Natural killer cell (primary cell): Measurements from ENCODE around the gene ZNF835. TPM values are rescaled to one million over a fixed set of nuclear protein-coding genes. Genes with fewer than 3 reads are reported as not detected.

Experiments
- ATAC-seq, 3 donors: fragments of 150-1000 bp in 2 of 3; fragments of 200-7000 bp in 1 of 3; cut with Tn5 transposase; 1 replicate in 1 of 3; 2 replicates in 2 of 3; pipeline ENCODE4 v1.10.0; 2021; ENCODE audit warnings: mild to moderate bottlenecking in 2 of 3, moderate library complexity in 2 of 3
- DNase-seq, 2 donors: peaks; one replicate each; pipeline versions ENCODE4 v3.0.0 to v3.0.0-alpha.2; 2013 to 2021; ENCODE audit warnings: mixed read lengths in 1 of 2
- H3K27ac ChIP-seq: one replicate; pipeline ENCODE4 v1.5.1; 2013; ENCODE audit warnings: mild to moderate bottlenecking, low read length
- H3K27me3 ChIP-seq: one replicate; pipeline ENCODE4 v1.6.1; 2013; ENCODE audit warnings: low read length; ENCODE audit not compliant: control insufficient read depth, insufficient read depth
- H3K36me3 ChIP-seq: one replicate; pipeline ENCODE4 v1.6.1; 2013; ENCODE audit warnings: low read length; ENCODE audit not compliant: control insufficient read depth, insufficient read depth
- H3K4me1 ChIP-seq: one replicate; pipeline ENCODE4 v1.6.1; 2013; ENCODE audit warnings: low read length; ENCODE audit not compliant: control insufficient read depth, insufficient read depth
- H3K4me3 ChIP-seq: one replicate; pipeline ENCODE4 v1.5.1; 2013; ENCODE audit warnings: low read length
- H3K9me3 ChIP-seq: one replicate; pipeline ENCODE4 v1.6.1; 2013; ENCODE audit warnings: low read length; ENCODE audit not compliant: control insufficient read depth, insufficient read depth
- H3K27ac Mint-ChIP-seq, 2 donors: one replicate each; pipeline ENCODE4 v1.8.0; 2022; ENCODE audit warnings: mild to moderate bottlenecking in 2 of 2, mixed read lengths in 2 of 2, moderate library complexity in 1 of 2
- H3K27me3 Mint-ChIP-seq, 2 donors: one replicate each; pipeline ENCODE4 v1.8.0; 2022; ENCODE audit warnings: low read depth in 2 of 2, mixed read lengths in 2 of 2
- H3K36me3 Mint-ChIP-seq: one replicate; pipeline ENCODE4 v1.8.0; 2022; ENCODE audit warnings: mixed read lengths
- H3K4me1 Mint-ChIP-seq, 2 donors: one replicate each; pipeline ENCODE4 v1.8.0; 2022; ENCODE audit warnings: mixed read lengths in 2 of 2
- H3K4me3 Mint-ChIP-seq: one replicate; pipeline ENCODE4 v1.8.0; 2022; ENCODE audit warnings: mild to moderate bottlenecking, moderate library complexity, mixed read lengths
- H3K9me3 Mint-ChIP-seq, 2 donors: one replicate each; pipeline ENCODE4 v1.8.0; 2022; ENCODE audit warnings: mixed read lengths in 2 of 2
- CTCF ChIP-seq: fragments of 200-600 bp; IDR thresholded peaks from one replicate; pipeline ENCODE4 v1.8.0; 2022; ENCODE audit warnings: antibody characterized with exemption
- WGBS: methylation state at CpG from one replicate; pipeline ENCODE4 v1.1.7; 2013; ENCODE audit warnings: missing lambda C conversion rate; ENCODE audit not compliant: insufficient coverage; 5-methylcytosine and 5-hydroxymethylcytosine counted together
- intact Hi-C: fragments of 100-400 bp; cut with micrococcal nuclease; formaldehyde crosslinking; loops from one replicate; pipeline ENCODE4 v1.14.2; 2022
- total RNA-seq, 4 donors: library from RNA; stranded (reverse); fragments of 120-200 nt in 1 of 4; gene quantifications; one replicate each; pipeline versions ENCODE4 v1.2.3 to v1.2.4, GENCODE V29; 2013 to 2022

Gene ZNF835
- total RNA-seq = 1 to 10 TPM in 1 of 3 donors, under 1 TPM in 2; 0.18 to 2.1 (median 0.92) TPM
- 3.0 TPM for total RNA-seq (2013)

GRCh38 chr19:56671613-56671994 lies at the start of gene ZNF835:
Gene ZNF835, minus strand, starts transcription at chr19:56671757. Its CDS starts 6,559 bp downstream, at chr19:56665198.
- H3K36me3 ChIP-seq = no peaks in the 10 kb centered on the region
- peaks cover 27% of the 10 kb centered on the region for H3K4me1 ChIP-seq
- peak within 1 kb of the TSS; percentile 44 for H3K4me3 ChIP-seq
- peak; percentile 76 to 98 (median 97) for ATAC-seq
- Mint-ChIP-seq H3K27ac (peak within 1 kb of the TSS; percentile 60 to 82), H3K27me3 (no peaks in the 10 kb centered on the region), H3K9me3 (no peaks in the 10 kb centered on the region), H3K4me3 (peak within 1 kb of the TSS; percentile 96), H3K36me3 (no peaks in the 10 kb centered on the region), H3K4me1 (peaks cover 5 to 35% of the 10 kb centered on the region in 2 donors)
- DNase-seq = peak; percentile 74 to 84
- H3K27ac ChIP-seq = no peak within 1 kb of the TSS
- intact Hi-C loops = no loop called here
- H3K9me3 ChIP-seq = peaks cover 23% of the 10 kb centered on the region
- no peaks in the 10 kb centered on the region for H3K27me3 ChIP-seq
- 6% methylated on average over 32 of the region's 32 CpGs for WGBS
- no peak for TF ChIP-seq CTCF

- TF ChIP-seq CTCF = no peak
- Histone ChIP-seq H3K4me3 (no peak overlapping the region), H3K27me3 (no peaks in the 10 kb centered on the region), H3K27ac (no peak overlapping the region), H3K36me3 (no peaks in the 10 kb centered on the region), H3K9me3 (peaks cover 16% of the 10 kb centered on the region), H3K4me1 (no peaks in the 10 kb centered on the region)
- peaks cover 0 to 3% of the 10 kb centered on the region in 2 donors for H3K27me3 Mint-ChIP-seq
- no peak overlapping the region for H3K27ac Mint-ChIP-seq
- H3K36me3 Mint-ChIP-seq = peaks cover 19% of the 10 kb centered on the region
- ATAC-seq (no peak), DNase-seq (no peak)
- H3K4me1 Mint-ChIP-seq = no peaks in the 10 kb centered on the region
- peaks cover 12 to 27% of the 10 kb centered on the region in 2 donors for H3K9me3 Mint-ChIP-seq
- no peak overlapping the region for H3K4me3 Mint-ChIP-seq
- WGBS = 38% methylated on average over 3 of the region's 3 CpGs
- intact Hi-C loops = no loop called here
These were observed 48.7 kb upstream of the ZNF835 start for GRCh38 chr19:56720281-56720680.

GRCh38 chr19:56718231-56718630 lies 46.7 kb upstream of the ZNF835 start:
- Histone ChIP-seq H3K36me3 (no peaks in the 10 kb centered on the region), H3K9me3 (peaks cover 16% of the 10 kb centered on the region), H3K27me3 (no peaks in the 10 kb centered on the region), H3K4me1 (no peaks in the 10 kb centered on the region), H3K4me3 (no peak overlapping the region), H3K27ac (no peak overlapping the region)
- no peak for TF ChIP-seq CTCF
- ATAC-seq (no peak), DNase-seq (no peak)
- H3K4me3 Mint-ChIP-seq = no peak overlapping the region
- 64% methylated on average over 6 of the region's 6 CpGs for WGBS
- H3K36me3 Mint-ChIP-seq = peaks cover 19% of the 10 kb centered on the region
- H3K27ac Mint-ChIP-seq = no peak overlapping the region
- H3K9me3 Mint-ChIP-seq = peaks cover 7 to 20% of the 10 kb centered on the region in 2 donors
- no peaks in the 10 kb centered on the region for H3K4me1 Mint-ChIP-seq
- intact Hi-C loops = no loop called here
- H3K27me3 Mint-ChIP-seq = no peaks in the 10 kb centered on the region

- H3K4me1 ChIP-seq = no peaks in the 10 kb centered on the region
- no peak for TF ChIP-seq CTCF
- Mint-ChIP-seq H3K4me1 (no peaks in the 10 kb centered on the region), H3K9me3 (peaks cover 5 to 6% of the 10 kb centered on the region in 2 donors), H3K36me3 (no peaks in the 10 kb centered on the region), H3K4me3 (no peak overlapping the region), H3K27me3 (no peaks in the 10 kb centered on the region), H3K27ac (no peak overlapping the region)
- H3K27me3 ChIP-seq = no peaks in the 10 kb centered on the region
- intact Hi-C loops = no loop called here
- WGBS = 61% methylated on average over 8 of the region's 9 CpGs
- no peak overlapping the region for H3K27ac ChIP-seq
- H3K9me3 ChIP-seq = peaks cover 21% of the 10 kb centered on the region
- H3K36me3 ChIP-seq = no peaks in the 10 kb centered on the region
- no peak for ATAC-seq
- H3K4me3 ChIP-seq = no peak overlapping the region
- no peak for DNase-seq
These were observed 41.2 kb upstream of the ZNF835 start for GRCh38 chr19:56712611-56713276.
